ENCODE data around the gene VSTM4. TPM values are rescaled to one million over a fixed set of nuclear protein-coding genes. Genes with fewer than 3 reads are reported as not detected.

VSTM4 gene
- polyA plus RNA-seq, 3 donors: 13.4 to 16.6 (median 15.9) TPM

DNA sequence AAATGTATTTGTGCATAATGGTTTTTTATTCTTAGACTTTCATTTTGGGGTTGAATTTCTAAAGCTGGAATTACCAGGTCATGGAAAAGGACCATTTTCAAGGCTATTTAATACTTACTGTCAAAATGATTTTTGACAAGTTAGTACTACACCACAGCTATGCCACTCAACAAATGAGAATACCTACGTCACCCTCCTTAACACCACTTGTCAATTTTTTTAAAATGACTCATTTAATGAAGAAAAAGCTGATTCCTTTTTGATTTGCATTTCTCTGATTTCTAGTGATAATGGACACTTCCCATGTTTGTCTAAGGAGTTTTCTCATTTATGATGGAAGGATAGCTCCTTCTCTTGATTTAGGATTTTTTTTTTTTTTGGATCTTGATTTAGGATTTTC, 63.3 kb downstream of the VSTM4 start:
- no peak for DNase-seq (ENCODE audit: low read depth in 3 of 3, low spot score in 2 of 3)

DNA sequence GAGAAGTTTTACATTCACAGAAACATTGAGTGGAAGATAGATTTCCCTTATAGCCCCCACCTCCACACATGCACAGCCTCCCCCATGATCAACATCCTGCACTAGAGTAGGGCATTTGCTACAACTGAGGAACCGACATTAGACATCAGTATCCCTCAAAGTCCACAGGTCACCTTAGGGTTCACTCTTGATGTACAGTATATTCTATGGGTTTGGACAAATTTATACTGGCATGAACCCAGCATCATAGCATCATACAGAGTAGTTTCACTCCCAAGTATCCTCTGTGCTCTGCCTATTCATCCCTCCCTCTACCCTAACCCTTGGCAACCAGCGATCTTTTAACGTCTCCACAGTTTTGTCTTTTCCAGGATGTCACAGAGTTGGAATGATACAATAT, 64.4 kb downstream of the VSTM4 start:
- no peak for DNase-seq (ENCODE audit: low read depth in 3 of 3, low spot score in 2 of 3)

DNA sequence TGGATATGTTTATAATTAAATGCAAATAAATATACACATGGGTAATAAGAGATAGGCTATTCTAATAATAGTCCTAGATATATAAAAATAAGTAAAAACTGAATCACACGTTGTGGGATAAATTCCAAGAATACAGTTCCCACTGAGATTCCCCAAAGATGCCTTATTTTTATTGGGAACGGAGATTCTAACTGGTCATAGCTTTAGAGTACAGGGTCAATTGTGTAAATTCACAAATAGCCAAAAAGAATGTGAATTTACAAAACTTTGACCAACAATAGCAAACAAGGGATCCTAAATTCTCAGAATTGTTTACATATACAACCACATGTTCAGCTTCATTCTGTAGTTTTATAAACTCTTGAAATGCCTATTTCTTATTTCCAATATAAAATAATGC, 65.0 kb downstream of the VSTM4 start:
- no peak for DNase-seq (ENCODE audit: low read depth in 3 of 3, low spot score in 2 of 3)

DNA sequence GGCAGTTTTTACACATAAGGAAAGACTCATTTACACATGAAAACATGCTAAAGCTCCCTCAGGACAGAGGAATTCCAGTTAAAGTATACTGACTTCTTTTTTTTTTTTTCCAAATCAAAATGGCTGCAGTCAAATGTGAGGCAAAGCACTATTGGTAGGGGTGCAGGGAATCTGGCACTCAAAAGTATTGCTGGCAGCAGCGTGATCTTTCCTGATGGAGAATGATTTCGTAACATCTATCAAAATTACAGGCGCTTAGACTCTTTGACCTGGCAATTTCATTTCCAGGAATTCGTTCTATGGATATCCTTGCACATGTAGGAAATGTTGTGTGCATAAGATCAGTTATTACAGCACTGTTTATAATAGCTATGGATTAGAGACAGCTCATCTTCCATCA, 65.7 kb downstream of the VSTM4 start:
- DNase-seq (ENCODE audit: low read depth in 3 of 3, low spot score in 2 of 3): no peak

DNA sequence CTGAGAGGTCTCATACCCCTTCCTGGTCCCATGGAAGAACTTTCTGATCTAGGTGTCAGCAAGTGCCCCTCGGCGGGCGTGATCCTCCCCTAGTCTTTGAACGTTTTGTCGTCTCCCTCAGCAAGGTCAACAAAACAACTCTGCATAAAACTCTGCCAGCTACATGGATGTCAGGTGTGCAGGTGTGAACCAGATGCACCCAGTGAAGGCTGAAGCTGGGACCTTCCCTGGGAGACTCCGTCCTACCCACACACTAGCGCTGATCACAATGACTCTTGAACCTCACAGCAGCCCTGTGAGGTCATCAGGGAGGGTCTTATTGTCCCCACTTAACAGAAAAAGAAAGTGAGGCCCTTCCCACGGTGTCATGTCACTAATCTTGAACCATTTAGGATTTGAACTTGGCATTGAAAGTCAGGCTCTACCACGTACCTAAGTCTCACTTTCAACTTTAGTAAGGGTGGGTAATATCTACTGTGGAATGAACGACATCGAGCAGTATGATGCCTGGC, 68.1 kb downstream of the VSTM4 start:
- DNase-seq (ENCODE audit: low read depth in 3 of 3, low spot score in 2 of 3): no peak

DNA sequence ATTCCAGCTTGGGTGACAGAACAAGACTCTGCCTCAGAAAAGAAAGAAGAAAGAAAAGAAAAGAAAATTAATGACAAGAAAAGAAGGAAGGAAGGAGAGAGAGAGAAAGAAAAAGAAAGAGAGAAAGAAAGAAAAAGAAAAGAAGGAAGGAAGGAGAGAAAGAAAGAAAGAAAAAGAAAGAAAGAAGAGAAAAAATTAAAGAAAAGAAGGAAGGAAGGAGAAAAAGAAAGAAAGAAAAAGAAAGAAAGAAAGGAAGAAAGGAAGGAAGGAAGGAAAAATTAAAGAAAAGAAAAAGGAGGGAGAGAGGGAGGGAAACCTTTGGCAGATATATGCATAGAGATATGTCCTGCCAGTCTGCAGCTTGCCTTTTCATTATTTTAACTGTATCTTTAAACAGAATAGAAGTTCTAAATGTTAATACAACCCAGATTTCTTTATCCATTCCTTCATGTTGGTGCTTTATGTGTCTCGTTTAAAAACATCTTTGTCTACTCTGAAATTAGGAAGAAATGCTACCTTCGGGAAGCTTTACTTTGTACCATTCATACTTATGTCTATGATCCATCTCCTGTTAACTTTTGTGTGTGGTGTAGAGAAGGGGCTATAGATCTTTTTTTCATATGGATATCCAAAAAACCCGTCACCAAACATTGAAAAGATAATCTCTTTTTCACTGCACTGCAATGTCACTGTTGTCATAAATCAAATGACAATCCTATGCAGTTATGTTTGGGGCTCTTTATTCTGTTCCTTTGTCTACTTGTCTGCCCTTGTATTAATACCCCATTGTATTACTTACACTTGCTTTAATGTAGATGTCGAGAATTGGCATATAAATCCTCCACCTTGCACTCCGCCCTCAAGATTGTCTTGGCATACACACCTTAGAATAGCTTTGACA, 70.8 kb downstream of the VSTM4 start:
- no peak for DNase-seq (ENCODE audit: low read depth in 3 of 3, low spot score in 2 of 3)

DNA sequence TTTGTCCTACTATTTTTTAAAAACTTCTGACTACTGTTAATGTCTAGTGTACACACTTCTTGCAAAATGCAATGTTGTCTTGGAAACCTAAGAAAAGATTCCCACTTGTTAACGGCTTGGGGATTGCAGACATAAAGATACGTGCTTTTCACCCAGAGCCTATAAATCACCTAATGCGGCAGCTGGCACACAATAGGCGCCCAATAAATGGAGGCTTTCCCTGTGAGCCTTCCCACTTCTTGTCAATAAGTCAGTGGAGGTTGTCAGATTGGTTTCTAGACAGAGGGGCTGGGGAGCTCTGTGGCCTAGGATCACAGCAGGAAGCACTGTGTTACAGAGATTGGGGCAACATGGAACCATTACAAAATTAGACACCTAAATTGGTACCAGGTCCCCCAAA, 74.7 kb downstream of the VSTM4 start:
- no peak for DNase-seq (ENCODE audit: low read depth in 3 of 3, low spot score in 2 of 3)

DNA sequence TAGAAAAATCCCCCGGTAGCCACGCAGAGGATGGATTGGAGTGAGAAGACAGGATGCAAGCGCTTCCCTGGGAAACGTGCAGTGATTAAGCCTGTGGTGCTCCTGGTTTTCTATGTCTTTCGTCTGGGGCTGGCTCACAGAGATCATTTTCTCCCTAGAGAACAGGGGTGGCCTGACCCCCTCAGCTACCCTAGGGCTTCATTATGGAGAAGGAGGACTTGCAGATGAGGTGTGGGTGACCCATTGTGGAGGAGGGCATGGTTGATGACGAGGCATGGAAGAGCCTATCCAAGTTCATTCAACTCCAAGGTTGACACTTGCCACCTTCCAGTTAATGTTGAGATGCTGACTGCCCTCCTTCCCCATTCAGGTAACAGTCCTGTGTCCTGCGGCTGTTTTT, 75.9 kb downstream of the VSTM4 start:
- no peak for DNase-seq (ENCODE audit: low read depth in 3 of 3, low spot score in 2 of 3)

DNA sequence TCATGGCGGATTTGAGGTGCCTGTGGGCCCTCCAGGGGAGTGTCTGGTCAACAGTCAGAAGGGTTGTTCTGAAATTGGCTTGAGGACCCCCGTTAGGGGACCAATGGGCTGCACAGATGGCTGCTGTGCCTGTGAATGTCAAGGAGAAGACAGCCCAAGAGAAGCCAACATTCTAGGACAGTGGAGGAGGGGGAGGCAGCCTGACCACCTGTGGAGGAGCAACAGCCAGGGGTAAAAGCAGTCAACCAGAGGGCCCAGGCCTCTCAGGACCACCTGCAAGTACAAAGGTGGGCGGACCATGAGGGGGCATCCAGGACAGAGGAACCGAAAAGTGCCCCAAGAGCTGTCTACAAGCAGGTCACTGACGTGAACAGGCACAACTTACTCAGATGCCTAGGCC, 76.6 kb downstream of the VSTM4 start:
- no peak for DNase-seq (ENCODE audit: low read depth in 3 of 3, low spot score in 2 of 3)

DNA sequence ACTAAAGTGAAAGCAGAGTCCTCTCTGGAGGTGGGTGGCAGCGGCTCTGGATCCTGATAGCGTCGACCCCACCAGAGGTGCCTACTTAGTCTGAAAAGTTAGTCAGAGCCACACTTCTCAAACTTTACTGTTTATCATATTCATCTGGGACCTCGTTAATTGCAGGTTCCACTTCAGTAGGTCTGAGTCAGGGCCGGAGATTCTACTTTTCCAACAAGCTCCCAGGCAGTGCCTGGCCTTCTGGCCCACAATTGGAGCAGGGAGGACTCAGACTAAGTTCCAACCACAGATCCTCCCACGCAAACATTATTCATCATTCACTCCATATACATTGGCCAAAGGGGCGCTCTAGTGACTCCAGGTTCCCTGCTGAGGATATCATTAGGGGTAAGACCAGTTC, 78.1 kb downstream of the VSTM4 start:
- no peak for DNase-seq (ENCODE audit: low read depth in 3 of 3, low spot score in 2 of 3)

DNA sequence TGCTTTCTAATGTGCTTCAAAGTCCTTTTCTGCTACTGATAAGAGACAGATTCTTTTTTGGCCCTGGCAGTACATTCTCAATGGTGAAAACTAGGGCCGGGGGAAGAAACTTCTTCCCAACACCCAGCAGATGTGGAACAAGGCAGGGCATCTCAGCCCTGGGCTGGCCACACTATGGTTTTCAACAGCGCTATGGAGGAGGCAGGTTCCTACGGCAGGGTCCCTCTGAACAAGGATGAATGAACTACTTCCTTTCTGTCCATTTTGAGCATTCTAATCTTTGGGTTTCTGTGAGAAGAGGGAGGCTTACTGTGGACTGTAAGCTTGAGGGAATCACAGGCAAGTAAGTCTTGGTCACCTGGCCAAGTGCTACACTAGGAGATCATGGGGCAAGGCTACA, 78.7 kb downstream of the VSTM4 start:
- DNase-seq (ENCODE audit: low read depth in 3 of 3, low spot score in 2 of 3): no peak

DNA sequence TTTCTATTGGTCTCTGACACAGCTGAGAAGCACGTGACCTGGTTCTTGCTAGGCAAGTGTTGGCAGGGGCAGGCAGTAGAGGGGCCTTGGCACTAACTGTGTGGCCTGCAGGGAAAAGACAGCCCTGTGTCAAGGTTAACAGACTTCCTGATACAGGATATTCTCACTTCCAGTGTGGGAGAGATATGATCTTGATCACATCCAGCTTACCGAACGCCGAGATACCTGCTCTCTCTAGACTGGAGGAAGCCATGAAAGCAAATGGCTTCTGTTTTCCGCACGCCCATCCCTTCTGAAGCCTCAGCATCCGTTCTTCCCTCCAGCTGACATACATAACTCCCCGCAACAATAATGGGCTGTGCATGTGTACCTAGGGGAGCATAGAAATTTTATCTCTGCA, 79.4 kb downstream of the VSTM4 start:
- no peak for DNase-seq (ENCODE audit: low read depth in 3 of 3, low spot score in 2 of 3)

DNA sequence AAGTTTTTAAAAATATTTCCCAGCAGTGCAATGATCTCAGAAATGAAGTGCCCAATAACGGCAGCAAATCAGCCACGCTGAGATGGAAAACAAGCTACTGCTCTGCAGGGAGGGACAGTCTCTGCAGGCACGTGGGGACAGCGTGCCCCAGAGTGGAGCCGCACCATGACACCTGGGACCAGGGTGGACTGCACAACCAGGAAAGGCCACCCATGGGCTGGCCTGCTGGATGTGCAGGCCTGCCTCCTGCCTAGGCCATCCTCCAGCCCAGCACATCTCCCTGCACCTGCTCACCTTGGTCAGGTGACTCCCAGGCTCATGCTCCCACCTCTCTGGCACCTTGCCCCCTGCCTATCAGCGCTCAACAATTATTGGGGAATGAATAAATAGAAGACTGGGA, 80.4 kb downstream of the VSTM4 start:
- no peak for DNase-seq (ENCODE audit: low read depth in 3 of 3, low spot score in 2 of 3)

DNA sequence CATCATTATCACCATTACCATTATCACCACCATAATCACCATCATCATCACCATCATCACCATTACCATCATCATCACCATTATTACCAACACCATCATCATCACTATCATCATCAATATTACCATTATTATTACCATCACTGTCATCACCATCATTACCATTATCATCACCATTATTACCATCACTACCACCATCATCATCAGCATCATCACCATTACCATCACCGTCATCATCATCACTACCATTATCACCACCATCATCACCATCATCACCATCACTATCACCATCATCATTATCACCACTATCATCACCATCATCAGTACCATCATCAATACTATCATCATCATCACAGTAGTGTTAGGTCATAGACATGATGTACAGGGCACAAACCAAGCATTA, 81.4 kb downstream of the VSTM4 start:
- no peak for DNase-seq (ENCODE audit: low read depth in 3 of 3, low spot score in 2 of 3)

DNA sequence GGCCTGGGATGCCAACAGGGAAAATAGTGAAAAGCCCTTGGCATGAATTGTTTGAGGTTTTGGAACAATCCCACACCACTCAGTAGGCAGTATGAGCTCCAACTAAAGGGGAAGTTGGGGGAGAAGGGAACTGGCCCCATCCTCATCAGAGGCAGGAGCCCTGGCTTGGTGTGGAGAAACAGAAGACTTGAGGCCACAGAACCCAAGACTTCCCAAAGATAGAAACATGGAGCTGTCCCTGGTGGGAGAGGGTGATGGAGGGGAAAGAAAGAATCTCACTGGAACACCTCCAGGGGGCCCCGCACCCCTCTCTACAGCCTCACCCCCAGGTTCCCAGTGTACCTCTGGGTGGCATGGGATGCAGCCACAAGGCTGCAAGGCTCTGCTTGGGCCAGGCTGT, 85.7 kb downstream of the VSTM4 start:
- DNase-seq (ENCODE audit: low read depth in 3 of 3, low spot score in 2 of 3): no peak

DNA sequence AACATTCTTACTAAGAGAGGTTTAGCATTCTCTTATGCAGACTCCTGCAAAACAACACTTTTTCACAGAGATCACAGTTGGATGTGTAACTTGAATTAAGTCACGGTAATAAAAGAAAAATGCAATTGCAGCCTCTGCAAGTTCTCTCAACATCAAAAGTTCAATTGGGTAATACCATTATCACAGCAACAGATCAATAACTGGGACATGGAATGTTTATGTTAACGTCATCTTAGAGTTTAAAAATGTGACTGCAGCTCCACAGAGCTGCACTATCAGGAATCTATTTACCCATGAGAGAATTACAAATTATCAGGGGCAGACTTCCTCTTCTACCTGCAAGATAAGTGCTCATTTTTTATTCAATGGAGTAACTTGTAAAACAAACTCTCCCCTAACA, 86.7 kb downstream of the VSTM4 start:
- no peak for DNase-seq (ENCODE audit: low read depth in 3 of 3, low spot score in 2 of 3)

DNA sequence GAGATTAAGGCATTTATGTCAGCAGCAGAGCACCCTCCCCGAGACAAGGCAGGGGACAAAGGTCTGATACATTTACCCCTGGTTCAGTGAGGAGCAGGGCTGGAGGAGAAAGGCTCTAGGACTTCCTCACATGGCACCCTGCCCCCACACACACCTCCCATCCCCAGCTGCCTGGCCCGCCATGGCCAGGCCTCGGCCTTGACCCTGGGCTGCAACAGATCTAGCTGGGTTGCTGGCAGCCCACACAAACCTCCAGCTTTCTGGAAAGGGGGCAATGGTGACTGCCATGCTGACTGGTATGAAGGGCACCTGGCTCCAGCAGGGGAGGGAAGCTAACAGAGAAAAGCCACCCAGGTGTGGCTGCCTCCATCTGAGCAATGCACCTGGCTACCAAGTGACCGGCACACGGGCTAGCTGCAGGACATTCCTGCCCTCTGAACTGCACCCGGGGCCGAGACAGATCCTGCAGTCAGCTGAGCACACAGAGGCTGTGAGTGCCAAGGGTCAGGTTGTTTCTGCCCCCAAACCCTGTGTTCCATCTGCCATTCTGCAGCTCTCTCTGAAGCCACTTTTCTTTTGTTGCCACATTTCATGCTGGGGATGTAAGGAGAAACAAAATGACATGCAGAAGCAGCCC, 89.9 kb downstream of the VSTM4 start:
- no peak for DNase-seq (ENCODE audit: low read depth in 3 of 3, low spot score in 2 of 3)

DNA sequence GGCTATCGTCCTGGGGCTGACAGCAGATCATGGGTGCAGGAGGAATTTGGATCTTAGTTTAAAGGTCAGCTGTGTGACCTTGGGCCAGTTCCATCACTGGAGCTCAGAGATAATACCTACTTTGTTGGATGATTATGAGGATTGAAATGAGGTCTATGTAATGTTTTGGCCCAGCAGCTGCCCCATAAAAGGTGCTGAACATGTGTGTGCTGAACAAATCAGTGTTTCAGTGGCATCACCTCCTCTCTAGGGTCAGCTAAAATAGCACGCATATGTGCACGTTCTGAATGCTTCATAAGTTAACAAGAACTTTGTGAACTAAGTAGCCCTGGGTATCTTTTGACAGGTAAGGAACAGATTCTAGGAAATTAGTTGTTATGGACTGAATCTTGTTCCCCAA, 90.8 kb downstream of the VSTM4 start:
- no peak for DNase-seq (ENCODE audit: low read depth in 3 of 3, low spot score in 2 of 3)

DNA sequence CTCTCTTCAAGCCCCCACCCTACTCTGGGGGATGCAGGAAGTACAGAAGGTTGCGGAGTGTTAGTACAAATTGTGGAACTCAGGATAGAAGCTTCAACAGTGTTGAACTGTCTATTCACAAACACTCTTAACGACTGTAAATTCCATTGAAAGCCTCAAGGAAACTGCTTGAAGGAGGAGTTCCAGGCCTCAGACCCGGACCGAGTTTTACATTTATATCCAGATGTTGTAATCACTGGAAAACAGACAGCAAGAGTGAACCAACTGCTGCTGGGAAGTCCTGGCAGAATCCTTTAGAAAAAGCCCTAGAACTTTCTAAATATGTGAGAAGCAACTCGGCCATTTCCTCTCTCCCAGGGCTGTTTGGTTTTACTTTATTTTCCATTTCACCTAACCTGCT, 91.6 kb downstream of the VSTM4 start:
- no peak for DNase-seq (ENCODE audit: low read depth in 3 of 3, low spot score in 2 of 3)

DNA sequence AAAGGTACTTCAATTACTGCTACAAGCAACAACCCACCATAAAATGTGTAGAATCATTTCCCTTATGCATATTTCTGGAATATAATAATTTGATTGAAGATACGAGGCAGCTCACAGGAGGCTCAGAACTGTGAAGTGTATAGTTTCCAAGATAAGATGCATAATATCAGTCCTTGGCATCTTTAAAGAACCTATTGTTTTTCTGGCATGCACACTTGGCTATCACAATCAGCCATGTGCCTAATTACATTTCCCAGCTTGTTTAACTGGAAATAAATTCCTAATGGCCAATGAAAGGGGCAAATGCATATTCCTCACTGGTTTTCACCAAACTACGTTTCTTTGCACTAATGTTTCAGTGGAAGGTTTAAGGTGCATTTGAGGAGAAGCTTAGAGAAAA, 92.3 kb downstream of the VSTM4 start:
- no peak for DNase-seq (ENCODE audit: low read depth in 3 of 3, low spot score in 2 of 3)

DNA sequence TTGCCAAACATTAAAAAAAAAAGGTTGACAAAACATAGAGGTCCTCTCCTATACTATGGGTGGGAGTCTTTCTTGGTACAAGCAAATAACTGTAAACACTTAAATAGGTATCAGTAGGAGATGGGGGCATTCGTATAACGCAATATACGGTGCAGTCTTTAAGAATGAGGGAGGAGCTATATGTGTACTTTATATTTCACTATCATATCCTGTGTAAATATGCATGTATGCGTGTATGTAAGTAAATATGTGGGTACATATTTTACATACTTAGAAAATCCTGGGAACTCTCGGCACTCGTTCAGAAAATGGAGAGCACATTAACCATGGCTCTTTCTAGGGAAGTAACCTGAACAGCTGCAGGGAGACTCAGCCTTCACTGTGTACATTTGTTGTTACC, 93.6 kb downstream of the VSTM4 start:
- DNase-seq (ENCODE audit: low read depth in 3 of 3, low spot score in 2 of 3): no peak

DNA sequence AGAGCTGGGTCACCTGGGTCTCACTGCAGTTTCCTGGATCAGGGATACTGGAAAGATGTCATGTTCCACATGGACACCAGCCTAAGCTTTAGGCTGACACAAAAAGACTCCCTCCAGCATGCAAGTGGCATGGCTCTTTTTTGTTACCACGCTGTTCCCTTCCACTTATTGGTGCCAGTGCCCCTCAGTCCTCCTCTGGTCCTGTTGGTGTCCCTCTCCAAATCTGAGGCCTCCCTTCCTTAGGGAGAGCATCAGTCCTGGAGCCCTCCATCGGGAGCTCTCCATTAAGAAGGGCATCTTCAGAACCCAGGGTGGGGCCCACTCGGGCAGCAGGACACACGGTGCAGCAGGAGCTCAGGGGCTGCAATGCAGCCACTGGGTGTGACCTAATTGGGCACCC, 99.6 kb downstream of the VSTM4 start:
- DNase-seq (ENCODE audit: low read depth in 3 of 3, low spot score in 2 of 3): no peak
